ENCODE data around the gene C1orf185. TPM values are rescaled to one million over a fixed set of nuclear protein-coding genes. Genes with fewer than 3 reads are reported as not detected.
"Not testable (repeated sequence)": the region's sequence is repeated elsewhere in the genome, so short reads cannot be mapped to it uniquely, and the experiment has no call there.

C1orf185 gene
- polyA plus RNA-seq, 4 donors, result not detected

- no peak for DNase-seq (ENCODE audit: low read depth in 4 of 4, low spot score in 3 of 4)
These were observed 29.2 kb downstream of the C1orf185 start for GRCh38 chr1:51131185-51131584.

DNA sequence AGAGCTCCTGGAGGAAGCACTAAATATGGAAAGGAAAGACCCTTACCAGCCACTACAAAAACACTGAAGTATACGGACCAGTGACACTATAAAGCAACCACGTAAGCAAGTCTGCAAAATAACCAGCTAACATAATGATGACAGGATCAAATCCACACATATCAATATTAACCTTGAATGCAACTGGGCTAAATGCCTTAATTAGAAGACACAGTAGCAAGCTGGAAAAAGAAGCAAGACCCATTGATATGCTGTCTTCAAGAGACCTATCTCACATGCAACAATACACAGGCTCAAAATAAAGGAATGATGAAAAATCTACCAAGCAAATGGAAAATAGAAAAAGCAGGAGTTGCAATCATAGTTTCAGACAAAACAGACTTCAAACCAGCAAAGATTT is 31.0 kb downstream of the C1orf185 start:
- no peak for DNase-seq (ENCODE audit: low read depth in 4 of 4, low spot score in 3 of 4)

DNA sequence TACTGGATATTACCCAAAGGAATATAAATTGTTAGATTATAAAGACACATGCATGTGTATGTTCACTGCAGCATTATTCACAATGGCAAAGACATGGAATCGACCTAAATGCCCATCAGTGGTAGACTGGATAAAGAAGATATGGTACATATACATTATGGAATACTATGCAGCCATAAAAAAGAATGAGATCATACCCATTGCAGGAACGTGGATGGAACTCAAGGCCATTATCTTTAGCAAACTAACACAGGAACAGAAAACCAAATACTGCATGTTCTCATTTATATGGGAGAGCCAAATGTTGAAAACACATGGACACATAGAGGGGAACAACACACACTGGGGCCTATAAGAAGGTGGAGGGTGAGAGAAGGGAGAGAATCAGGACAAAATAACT is 35.7 kb downstream of the C1orf185 start:
- not testable (repeated sequence) for DNase-seq (ENCODE audit: low read depth in 4 of 4, low spot score in 3 of 4)

DNA sequence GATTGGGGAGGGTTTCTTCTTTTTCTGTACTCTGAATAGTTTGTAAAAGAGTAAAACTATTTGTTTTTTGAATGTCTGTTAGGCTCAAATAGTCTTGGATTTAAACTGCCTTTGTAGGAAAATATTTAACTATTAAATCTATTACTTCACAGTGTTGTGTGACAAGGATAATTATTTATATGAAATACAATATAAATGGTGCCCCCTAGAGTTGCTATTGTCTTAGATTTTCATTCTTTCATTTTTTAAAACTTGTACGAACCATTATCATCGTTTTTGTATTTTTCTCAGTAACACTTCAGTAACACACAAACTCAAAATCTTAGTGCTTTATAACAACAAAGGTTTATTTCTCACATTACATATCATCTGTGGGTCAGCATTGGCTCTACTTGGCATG is 37.4 kb downstream of the C1orf185 start:
- no peak for DNase-seq (ENCODE audit: low read depth in 4 of 4, low spot score in 3 of 4)

DNA sequence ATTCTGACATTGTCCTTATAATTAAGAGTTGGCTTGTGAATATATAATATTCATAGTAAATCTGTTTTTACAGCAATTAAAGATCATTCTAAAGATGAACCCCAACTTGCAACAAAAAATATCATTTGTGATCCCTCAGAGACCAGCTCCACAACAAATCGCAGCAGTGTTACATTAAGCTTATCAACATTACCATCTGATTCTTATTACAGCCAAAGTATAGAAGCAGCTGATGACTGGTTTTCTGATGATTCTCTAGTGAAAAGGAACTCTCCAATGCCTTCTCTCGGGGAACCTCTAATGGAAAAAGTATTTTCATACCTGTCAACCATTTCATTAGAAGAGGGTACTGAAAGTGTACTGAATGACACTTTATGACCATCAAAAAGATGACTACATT is 45.4 kb downstream of the C1orf185 start:
- no peak for DNase-seq (ENCODE audit: low read depth in 4 of 4, low spot score in 3 of 4)

- no peak for DNase-seq (ENCODE audit: low read depth in 4 of 4, low spot score in 3 of 4)
These were observed 52.7 kb downstream of the C1orf185 start for GRCh38 chr1:51154776-51155175.

GRCh38 chr1:51156752-51157151 is 54.7 kb downstream of the C1orf185 start:
- DNase-seq (ENCODE audit: low read depth in 4 of 4, low spot score in 3 of 4), result no peak

DNA sequence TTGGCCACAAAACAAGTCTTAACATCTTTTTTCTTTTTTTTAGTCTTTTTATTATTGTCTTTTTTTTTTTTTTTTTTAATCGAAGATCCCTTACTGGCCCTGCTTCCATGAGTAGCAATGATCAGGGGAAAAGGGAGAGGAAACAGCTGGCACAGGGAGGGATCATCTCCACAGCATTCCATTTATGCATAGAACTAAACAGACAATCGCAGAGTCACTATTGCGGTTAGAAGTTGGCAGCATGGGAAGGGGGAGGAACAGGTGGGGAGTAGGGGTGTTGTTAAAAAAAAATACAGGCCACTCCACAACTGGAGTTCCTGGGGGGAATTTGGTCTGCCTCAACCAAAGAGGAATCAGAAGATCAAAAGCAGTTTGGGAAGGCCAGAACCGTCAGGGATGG is 55.4 kb downstream of the C1orf185 start:
- DNase-seq (ENCODE audit: low read depth in 4 of 4, low spot score in 3 of 4), result no peak

DNA sequence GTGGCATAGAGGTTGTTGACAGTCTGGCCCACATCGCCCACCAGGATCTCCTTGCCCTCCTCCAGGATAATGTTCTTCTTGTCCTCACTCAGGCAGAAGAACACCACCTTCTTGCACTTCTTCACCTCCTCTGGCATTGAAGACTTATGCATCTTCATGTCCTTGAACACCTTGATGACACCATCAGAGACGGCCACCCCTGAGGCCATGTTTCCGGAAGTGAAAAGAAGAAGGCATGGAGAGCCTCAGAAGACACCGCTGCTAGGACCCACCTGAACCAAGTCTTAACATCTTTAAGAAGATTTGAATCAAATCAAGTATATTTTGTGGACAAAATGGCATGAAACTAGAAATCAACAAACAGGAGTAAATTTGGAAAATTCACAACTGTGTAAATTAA is 56.2 kb downstream of the C1orf185 start:
- DNase-seq (ENCODE audit: low read depth in 4 of 4, low spot score in 3 of 4), result no peak

GRCh38 chr1:51162560-51162959 is 60.5 kb downstream of the C1orf185 start:
- not testable (repeated sequence) for DNase-seq (ENCODE audit: low read depth in 4 of 4, low spot score in 3 of 4)

DNA sequence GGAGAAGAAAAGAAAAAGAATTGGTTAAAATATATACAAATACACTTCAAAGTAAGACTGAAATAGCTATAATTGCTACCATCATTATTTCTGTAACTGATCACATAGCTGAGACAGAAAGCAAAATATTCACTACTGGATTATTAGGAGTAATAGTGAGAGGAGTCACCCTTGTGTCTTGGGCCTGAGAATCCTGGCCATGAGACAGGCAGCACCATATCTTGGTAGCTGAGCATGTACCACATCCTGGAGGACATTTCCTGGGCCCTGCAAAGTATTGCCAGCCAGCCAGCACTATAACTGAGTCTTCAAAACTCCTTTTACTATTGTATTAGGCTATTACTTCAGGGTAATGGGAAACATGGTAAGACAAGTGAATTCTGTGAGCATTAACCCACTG is 63.5 kb downstream of the C1orf185 start:
- DNase-seq (ENCODE audit: low read depth in 4 of 4, low spot score in 3 of 4), result no peak

DNA sequence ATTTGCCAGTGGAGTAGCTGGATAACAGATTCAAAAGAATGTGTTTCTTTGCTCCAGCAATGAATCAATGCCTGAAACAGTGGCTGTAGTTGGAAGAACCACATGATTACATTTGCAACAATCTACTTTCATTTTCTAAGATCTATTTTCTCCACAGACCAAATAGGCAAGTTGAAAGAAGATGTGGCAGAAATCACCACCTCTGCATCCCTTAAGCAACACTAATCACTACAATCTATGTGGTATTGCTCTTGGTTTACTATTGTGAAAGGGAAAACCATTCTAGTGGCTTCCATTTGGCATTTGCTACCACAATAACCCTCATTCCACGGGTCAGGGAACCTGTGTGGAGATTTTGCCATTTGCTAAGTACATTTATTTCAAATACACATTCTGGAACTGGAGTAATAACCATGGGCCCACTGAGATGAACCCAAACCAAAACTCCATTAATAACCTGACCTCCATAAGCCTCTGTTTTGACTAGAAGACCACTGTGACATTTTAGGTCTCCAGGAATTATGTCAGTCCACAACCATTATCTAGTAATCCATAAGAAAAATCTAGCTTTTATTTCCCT is 66.3 kb downstream of the C1orf185 start:
- DNase-seq (ENCODE audit: low read depth in 4 of 4, low spot score in 3 of 4), result no peak

DNA sequence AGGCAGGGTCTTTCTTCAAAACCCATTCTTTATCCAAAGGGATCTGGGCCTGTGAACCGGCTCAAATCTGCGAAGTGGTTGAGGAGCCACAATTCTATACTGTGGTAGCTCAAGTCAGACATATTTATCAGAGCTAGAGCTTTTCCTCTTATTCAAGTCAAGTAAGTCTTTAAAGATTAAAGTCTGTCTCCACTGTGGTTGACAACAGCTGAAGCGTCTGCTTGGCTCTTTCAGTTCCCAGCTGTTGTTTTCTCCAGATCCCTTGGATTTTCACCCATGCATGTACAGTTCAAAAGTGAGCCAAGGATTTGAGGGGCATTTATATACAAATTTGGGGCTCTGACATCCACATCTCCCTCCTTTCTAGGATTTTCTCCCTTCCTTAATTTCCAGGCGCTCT is 66.9 kb downstream of the C1orf185 start:
- no peak for DNase-seq (ENCODE audit: low read depth in 4 of 4, low spot score in 3 of 4)

GRCh38 chr1:51170342-51170741 is 68.3 kb downstream of the C1orf185 start:
- no peak for DNase-seq (ENCODE audit: low read depth in 4 of 4, low spot score in 3 of 4)

DNA sequence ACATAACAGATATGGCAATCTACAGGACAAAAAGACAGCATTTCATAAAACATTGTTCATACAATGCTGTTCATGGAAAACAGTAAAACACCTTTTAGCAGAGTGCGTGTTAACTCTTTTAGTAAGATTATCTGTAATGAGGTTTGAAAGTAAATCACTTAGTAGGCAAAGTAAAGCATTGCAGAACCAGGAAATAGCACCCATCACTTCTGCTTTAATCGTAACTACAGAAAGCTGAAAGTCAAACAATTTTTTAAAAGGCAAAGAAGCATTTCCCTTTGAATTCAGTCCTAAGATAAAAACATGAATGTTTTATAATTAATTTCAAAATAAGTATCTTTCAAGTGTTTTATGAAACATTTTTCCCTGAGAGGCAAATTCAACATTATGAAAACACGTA is 70.8 kb downstream of the C1orf185 start:
- DNase-seq (ENCODE audit: low read depth in 4 of 4, low spot score in 3 of 4), result no peak

DNA sequence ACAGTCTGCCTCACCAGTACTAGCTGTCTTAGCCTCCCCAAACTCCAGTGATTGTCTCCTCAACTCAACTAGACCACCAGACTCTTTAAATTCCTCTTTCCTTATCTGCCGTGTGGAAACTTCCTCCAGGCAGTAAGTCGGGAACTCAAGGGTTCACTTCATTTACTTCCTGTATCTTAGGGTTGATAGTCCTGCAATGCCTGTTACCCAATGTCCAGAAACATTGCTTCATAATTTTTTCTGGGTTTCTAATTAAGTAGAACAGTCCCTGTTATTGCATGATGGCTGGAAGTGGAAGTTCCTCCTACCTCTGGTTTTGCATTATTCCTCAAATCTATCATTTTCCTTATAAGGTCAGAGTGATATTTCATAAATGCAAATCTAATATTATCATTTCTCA is 73.2 kb downstream of the C1orf185 start:
- no peak for DNase-seq (ENCODE audit: low read depth in 4 of 4, low spot score in 3 of 4)

- DNase-seq (ENCODE audit: low read depth in 4 of 4, low spot score in 3 of 4), result not testable (repeated sequence)
These were observed 76.0 kb downstream of the C1orf185 start for GRCh38 chr1:51177988-51178387.

DNA sequence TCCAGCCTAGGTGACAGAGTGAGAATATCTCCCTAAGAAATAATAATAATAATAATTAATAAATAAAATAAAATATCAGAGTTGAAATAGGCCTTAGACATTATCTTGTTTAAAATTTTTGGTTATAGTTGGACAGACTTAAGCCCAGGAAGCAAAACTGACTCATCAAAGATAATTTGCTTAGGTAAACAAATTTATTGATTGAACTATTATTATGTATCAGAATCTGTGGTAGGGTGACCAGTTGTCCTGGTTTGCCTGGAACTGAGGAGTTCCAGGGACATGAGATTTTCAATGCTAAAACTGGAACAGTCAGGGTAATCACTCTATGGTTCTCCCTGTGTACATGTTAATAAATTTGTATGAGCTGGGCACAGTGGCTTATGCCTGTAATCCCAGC is 86.2 kb downstream of the C1orf185 start:
- DNase-seq (ENCODE audit: low read depth in 4 of 4, low spot score in 3 of 4), result no peak

DNA sequence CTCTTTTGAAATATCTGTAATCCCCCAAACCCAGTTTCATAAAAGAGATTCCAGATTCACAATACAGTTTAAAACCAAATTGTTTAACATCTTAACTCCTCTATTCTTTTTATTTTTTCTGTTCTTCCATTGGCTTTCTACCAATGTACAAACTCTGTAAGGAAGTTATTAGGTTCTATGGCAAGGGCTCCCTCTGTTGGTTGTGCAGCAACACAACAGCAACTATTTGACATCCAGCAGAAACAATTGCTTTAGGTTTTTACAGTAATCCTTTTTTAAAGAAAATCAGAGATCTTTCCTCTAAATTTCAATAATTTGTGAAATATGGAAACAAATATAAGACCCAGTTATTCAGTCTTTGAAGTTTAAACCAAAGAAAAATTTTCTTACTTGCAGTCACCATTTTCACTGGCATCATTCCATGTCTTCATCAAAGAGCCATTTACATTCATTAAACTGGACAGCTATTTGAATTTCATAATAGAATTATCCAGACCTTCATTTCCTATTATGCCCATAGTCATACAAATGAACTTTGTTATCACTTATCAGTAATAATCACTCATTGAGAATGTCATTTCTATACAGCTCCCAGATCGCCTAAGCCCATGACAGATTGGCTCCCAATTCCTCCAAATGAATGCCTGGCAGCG is 87.5 kb downstream of the C1orf185 start:
- peak; percentile 22 to 58 (median 48) for DNase-seq (ENCODE audit: low read depth in 4 of 4, low spot score in 3 of 4)

DNA sequence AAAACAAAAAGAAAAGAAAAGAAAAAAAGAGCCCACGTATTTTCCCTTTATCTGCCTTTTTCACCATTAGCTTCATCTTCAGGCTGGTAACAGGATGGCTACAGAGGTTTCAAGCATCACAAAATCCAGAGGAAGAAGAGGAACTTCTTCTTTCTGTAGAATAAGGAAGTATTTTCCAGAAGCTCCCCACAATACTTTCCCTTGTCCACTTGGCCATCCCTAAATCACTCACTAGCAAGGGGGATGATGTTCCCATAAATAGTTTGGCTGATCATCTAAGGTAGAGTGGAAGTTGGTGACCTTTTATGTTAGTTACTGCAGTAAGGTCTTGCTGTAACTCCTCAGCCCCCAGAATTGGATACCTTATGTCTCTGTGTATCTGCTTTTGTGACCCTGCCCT is 88.9 kb downstream of the C1orf185 start:
- no peak for DNase-seq (ENCODE audit: low read depth in 4 of 4, low spot score in 3 of 4)

- DNase-seq (ENCODE audit: low read depth in 4 of 4, low spot score in 3 of 4), result peak; percentile 36 to 57 (median 42)
These were observed 90.3 kb downstream of the C1orf185 start for GRCh38 chr1:51192213-51192843.

DNA sequence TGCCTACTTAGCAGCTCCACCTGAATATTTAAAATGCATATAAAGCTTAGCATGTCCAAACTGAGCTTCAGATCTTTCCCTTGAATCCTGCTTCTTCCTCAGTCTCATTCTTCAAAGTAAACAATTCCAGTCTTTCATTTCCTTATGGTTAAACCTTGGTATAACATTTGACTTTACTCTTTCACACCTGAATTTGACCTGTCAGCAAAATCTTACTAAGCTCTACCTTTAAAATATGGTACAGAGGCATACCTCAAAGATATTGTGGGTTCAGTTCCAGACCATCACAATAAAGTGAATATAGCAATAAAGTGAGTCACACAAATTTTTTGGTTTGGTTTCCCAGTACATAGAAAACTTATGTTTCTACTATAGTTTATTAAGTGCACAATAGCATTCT is 91.5 kb downstream of the C1orf185 start:
- DNase-seq (ENCODE audit: low read depth in 4 of 4, low spot score in 3 of 4), result no peak
